GM18858 (cell line): ENCODE measurements around the gene DISC1.

ENCODE experiments used
- ATAC-seq: cut with Tn5 transposase; IDR thresholded peaks from one replicate; pipeline ENCODE4 v1.9.1; 2021; ENCODE audit not compliant: unreplicated experiment

DISC1 gene

GRCh38 chr1:232019026-232019340, 392.4 kb downstream of the DISC1 start:
- no peak for ATAC-seq

DNA sequence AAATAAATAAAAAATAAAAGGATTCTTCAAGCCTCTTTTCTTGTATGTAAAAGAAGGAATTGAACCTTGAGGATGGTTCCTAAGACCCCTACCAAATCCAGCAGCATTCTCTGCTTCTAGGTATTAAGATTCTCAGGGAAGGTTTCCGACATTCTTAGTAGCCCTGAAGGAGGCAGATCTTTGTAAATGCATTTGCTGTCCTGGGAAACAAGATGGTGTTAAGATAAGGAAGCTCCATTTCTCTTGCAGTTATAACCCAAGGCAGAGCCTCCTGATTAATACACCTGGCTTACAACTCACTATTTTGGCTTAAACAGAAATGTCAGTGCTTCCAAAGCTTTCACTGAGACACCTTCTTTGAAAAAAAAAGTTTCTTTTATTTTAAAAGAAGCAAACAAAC, 393.8 kb downstream of the DISC1 start:
- no peak for ATAC-seq

GRCh38 chr1:232029315-232029714, 402.7 kb downstream of the DISC1 start:
- ATAC-seq = no peak

- ATAC-seq = no peak
Observed at GRCh38 chr1:232031156-232031555, 404.6 kb downstream of the DISC1 start.

GRCh38 chr1:232033285-232033684, 406.7 kb downstream of the DISC1 start:
- no peak for ATAC-seq

DNA sequence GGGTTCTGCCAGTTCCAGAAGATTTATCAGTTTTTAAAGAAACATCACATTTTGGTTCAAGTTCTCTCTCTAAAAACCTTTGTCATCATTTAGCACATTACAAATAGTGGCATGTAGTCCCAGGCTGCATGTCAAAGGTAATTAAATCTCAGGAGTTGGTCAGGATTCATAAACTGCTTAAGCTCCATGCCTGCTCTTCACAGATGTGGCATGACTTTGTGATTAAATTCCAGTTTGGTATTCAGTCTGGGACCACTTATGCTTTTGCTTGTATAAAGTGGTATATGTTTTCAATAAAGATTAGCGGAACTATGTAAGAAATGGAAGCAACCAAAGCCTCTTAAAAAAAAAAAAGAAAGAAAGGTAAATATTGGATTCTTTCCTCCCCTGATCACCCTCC, 408.0 kb downstream of the DISC1 start:
- no peak for ATAC-seq

- ATAC-seq = no peak
Observed at GRCh38 chr1:232036181-232036933, 409.8 kb downstream of the DISC1 start.

DNA sequence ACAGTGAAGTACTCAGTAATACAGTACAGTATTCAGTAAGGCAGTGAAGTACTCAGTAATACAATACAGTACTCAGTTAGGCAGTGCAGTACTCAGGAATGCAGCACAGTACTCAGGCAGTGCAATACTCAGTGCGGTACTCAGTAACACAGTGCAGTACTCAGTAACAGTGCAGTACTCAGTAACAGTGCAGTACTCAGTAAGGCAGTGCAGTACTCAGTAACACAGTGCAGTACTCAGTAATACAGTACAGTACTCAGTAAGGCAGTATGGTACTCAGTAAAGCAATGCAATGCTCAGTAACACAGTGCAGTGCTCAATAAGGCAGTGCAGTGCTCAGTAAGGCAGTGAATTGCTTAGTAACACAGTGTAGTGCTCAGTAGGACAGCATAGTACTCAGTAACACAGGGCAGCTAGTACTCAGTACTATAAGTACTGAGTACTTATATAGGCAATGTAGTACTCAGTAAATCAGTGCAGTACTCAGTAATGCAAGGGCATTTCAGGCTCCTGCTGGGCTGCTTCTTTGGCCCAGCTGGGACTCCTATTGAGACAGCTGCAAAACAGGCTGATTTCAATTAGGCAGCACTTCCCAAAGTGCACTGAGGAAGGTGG, 411.3 kb downstream of the DISC1 start:
- no peak for ATAC-seq

DNA sequence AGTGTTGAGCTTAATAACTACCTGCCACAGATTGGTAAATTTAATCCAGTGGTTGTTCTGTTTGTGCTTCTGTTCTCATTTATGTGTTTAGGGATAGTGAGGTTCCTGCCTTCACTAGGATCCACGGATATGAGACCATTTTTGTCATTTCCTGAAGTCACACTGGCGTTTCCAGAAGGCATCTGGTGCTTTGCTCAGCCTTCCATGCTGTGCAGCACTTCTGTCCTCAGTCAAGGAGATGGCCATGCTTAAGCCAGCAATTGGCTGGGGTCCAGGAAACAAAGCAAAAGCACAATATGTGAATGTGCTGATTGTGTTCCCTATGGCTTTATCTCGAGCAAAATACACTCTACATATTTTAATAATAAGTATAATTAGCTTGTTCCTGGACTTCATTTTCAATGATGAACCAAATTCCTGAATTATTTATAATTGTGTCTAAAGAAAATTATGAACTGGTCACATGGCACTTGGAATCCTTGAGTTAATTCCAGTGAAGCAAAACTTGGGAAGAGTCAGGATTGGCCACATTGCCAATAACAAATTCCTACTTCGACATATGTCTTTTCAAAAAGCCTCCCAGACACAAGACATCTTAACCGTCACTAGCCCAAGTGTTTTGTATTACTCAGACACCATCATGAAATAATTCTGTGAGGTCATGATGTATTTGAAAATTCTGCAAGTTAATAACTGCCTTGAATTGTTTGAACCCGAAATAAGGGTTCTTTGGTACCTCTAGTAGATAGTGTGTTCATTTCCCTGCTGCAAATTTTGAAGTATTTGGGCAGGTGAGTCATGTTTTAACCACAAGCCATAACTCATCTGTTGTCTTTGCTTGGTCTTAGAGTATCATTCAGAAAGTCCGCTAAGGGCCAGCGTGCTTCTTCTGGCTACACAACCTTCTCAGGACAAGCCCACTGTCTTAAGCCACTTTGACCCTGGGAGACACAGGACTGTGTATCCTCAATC, 412.4 kb downstream of the DISC1 start:
- no peak for ATAC-seq

DNA sequence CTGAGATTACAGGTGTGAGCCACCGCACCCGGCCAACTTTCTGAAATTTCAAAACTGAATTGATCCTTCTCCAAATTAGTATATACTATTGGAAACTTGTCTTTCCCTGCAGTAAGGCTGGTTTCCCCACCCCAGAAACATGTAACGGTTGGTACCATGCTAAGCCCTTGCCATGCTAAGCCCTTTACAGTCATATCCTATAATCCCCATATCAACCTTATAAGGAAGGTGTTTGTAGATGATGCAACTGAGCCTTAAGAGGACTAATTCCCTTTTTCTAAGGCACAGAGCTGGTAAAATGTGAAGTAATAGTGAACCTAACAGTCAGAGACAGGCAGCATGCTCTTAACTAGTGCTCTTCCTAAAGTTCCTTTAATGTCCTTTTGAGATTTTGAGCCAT, 413.7 kb downstream of the DISC1 start:
- no peak for ATAC-seq

- ATAC-seq = no peak
Observed at GRCh38 chr1:232044728-232045127, 418.1 kb downstream of the DISC1 start.

DNA sequence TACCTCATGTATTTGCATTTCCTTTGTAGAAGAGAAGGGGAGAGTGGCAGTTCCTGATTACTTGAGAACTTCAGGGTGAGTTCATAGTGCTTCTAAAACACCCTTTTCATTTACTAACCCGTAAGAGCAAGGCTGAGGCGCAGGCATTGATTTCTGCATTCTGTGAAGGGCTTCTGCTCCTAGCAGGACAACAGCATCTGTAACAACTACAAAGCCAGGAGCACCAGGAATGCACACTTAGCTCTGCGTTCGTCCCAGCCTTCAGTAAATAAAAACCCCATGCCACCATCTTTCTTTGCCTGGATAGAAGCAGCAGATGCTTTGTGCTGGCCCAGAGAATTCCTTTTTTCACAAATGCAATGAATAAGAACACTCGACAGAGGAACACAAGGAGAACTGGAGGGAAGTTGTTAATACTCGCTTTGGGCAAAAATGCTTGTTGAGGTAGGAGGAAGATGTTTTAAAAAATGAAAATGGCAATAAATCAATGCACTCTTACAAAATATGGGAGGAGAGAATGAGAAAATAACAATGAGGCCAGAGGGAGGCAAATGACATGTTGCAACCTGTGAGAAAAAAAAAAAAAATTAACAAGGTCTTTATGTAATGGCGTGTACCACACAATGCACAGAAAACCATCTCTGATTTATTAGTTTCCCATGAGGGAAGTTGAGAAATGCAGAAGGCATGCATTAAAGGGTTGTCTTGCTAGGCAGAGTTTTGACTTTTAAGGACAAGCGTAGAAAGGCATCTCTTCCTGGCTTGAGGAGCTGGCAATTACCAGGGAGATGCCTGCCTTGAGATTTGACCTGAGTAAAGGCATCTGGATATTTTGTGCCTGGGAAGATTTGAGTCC, 418.8 kb downstream of the DISC1 start:
- ATAC-seq = no peak

- no peak for ATAC-seq
Observed at GRCh38 chr1:232046451-232047306, 420.1 kb downstream of the DISC1 start.

- ATAC-seq = no peak
Observed at GRCh38 chr1:232047473-232047872, 420.9 kb downstream of the DISC1 start.

DNA sequence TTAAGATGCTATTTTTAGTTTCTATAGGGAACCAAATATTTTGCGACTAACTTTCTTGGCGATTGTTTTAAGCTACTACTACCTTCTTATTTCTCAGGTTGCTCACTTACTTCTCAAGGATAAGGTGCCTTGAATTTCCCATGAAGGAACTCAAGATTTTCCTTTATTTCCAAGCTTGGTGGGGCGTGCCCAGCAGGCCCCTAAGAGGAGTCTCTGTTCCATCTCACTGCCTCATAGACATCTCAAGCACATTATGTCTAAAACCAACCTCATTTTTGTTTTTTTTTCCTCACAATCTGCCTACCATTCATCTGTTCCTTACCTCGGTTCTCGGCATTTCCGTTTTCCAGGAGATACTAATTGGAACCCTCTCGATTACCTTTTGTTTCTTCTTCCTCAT, 421.9 kb downstream of the DISC1 start:
- ATAC-seq = no peak

DNA sequence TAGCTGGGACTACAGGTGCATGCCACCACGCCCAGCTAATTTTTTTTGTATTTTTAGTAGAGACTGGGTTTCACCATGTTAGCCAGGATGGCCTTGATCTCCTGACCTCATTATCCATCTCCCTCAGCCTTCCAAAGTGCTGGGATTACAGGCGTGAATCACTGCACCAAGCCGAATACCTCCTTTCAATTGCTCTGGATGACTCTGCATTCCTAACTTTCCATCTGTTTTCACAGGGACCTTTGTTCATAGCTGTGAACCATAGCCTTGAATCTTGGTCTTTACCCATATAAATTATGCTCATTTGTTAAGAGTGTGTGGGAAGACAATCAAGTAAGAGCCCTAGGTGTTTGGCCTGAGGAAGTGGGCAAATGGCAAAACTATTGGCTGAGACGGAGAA, 422.7 kb downstream of the DISC1 start:
- ATAC-seq = no peak

DNA sequence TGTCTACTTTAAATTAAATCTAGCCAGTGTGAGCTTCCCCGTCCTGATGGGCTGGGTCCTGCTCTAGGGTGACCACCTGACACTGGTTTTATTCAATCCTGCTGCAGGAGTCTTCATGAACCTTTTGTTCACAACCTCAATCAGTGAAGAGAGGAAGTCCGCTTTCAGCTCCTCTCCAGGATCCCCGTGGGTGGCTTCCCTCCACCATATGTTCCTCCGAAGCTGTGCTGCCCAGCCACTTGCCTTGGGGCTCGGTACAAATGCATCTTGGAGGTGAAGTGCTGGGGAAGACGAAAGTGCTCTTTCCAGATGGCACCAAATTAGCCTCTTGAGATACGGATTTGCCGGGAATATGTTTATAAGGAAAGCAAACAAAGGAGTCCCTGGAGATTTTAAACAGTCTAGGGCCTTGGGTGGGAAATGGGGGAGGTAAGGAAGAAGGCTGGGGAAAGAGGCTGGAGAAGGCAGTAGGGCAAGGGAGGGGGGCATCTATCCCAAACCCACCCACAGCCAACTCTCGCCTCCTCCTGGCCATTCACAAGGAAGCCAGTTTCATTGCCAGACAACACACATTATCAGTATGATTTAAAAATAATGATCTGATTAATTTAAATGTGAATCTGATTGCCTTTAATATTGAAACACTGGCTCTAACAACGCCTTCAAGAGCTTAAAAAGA, 430.8 kb downstream of the DISC1 start:
- no peak for ATAC-seq

GRCh38 chr1:232057896-232058274, 431.3 kb downstream of the DISC1 start:
- no peak for ATAC-seq

DNA sequence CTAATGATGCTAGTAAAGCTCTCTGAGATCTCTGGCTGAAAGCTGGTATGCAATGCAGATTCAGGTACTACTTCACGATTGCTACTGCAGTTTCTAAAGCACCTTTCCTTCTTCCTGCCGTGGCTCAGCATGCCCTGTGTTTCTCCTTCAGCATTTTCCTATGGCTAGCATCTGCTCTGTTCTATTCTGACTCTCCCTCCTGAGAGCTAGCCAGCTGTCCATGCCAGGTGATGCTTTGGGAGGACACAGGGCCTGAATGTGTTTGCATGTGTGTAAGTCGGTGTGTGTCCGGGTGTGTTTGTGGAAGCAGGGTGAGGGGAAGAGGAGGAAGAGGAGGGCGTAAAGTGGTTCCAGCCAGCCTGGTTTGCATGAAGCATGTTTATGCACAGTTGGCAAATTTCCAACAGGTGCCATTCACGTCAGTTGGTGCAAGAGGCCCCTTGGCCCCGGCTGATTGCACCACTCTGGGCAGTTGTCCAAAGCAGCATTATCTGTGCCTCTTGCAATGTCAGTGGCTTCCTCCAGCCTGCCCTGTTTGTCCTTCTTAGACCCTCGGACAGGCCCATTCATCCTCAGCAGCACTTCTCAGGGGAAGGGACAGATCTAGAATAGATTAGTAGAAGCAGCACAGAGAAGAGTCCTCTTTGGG, 433.3 kb downstream of the DISC1 start:
- ATAC-seq = no peak
